H1 (cell line): ENCODE measurements around the gene CUX1.

Experiments
- CBX8 ChIP-seq: fragments of 300-800, 300-1000 bp; sonication (generic); IDR thresholded peaks from 2 replicates; pipeline ENCODE4 v1.7.1; 2016; ENCODE audit warnings: low read depth, low read length, borderline replicate concordance
- CEBPB ChIP-seq: IDR thresholded peaks from 2 replicates; pipeline ENCODE4 v1.6.1; 2012; ENCODE audit warnings: low read depth, low read length
- EP300 ChIP-seq, 2 experiments: IDR thresholded peaks; 1 replicate in 1 of 2; 2 replicates in 1 of 2; pipeline ENCODE4 v1.6.1; 2011 to 2012; ENCODE audit warnings: low read depth in 2 of 2, low read length in 2 of 2, mild to moderate bottlenecking in 2 of 2, borderline replicate concordance in 1 of 2, inconsistent platforms in 1 of 2, moderate library complexity in 1 of 2
- JUN ChIP-seq: IDR thresholded peaks from 2 replicates; pipeline ENCODE4 v1.6.1; 2011; ENCODE audit warnings: low read depth, mild to moderate bottlenecking, improper control_type of control experiment, low read length
- KDM5A ChIP-seq: fragments of 200-600 bp; IDR thresholded peaks from 2 replicates; pipeline ENCODE4 v1.7.1; 2012; ENCODE audit warnings: mild to moderate bottlenecking, low read length, inconsistent platforms, mixed read lengths
- MAX ChIP-seq: IDR thresholded peaks from 2 replicates; pipeline ENCODE4 v1.6.1; 2012; ENCODE audit warnings: inconsistent platforms
- POLR2A ChIP-seq, 2 experiments: IDR thresholded peaks; 1 replicate in 1 of 2; 2 replicates in 1 of 2; pipeline ENCODE4 v1.6.1; 2011; ENCODE audit warnings: low read depth in 2 of 2, low read length in 2 of 2, mild to moderate bottlenecking in 2 of 2; ENCODE audit errors: control extremely low read depth in 1 of 2
- POLR2AphosphoS5 ChIP-seq: IDR thresholded peaks from 2 replicates; pipeline ENCODE4 v1.6.1; 2011; ENCODE audit warnings: low read depth, low read length
- TAF1 ChIP-seq: IDR thresholded peaks from 2 replicates; pipeline ENCODE4 v1.6.1; 2011; ENCODE audit warnings: mild to moderate bottlenecking, low read depth, low read length
- TEAD4 ChIP-seq: IDR thresholded peaks from 2 replicates; pipeline ENCODE4 v1.6.1; 2012; ENCODE audit warnings: low read depth, low read length, inconsistent platforms, mixed read lengths
- TF ChIP-seq, protein P1 (sequence below), 3 experiments: IDR thresholded peaks; 1 replicate in 2 of 3; 2 replicates in 1 of 3; pipeline versions ENCODE4 v1.5.1 to v1.6.1; 2011; ENCODE audit warnings: low read length in 3 of 3, mild to moderate bottlenecking in 3 of 3, inconsistent platforms in 2 of 3, low read depth in 1 of 3, moderate library complexity in 1 of 3; ENCODE audit not compliant: insufficient read depth in 1 of 3; ENCODE audit errors: control extremely low read depth in 1 of 3
- TF ChIP-seq, protein P2 (sequence below): IDR thresholded peaks from 2 replicates; pipeline ENCODE4 v1.6.1; 2012; ENCODE audit warnings: low read length, inconsistent platforms

GRCh38 chr7:102304668-102305067, 487.2 kb downstream of the CUX1 start:
- TF ChIP-seq, protein P1, sequence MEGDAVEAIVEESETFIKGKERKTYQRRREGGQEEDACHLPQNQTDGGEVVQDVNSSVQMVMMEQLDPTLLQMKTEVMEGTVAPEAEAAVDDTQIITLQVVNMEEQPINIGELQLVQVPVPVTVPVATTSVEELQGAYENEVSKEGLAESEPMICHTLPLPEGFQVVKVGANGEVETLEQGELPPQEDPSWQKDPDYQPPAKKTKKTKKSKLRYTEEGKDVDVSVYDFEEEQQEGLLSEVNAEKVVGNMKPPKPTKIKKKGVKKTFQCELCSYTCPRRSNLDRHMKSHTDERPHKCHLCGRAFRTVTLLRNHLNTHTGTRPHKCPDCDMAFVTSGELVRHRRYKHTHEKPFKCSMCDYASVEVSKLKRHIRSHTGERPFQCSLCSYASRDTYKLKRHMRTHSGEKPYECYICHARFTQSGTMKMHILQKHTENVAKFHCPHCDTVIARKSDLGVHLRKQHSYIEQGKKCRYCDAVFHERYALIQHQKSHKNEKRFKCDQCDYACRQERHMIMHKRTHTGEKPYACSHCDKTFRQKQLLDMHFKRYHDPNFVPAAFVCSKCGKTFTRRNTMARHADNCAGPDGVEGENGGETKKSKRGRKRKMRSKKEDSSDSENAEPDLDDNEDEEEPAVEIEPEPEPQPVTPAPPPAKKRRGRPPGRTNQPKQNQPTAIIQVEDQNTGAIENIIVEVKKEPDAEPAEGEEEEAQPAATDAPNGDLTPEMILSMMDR (IDR thresholded peaks at IDR 0.05; ENCODE audit: control extremely low read depth in 1 of 3, insufficient read depth in 1 of 3, low read depth in 1 of 3, low read length in 3 of 3), result no peak
- TF ChIP-seq EP300 (IDR thresholded peaks at IDR 0.05; ENCODE audit: borderline replicate concordance in 1 of 2, low read depth in 2 of 2, low read length in 2 of 2) (no peak), TAF1 (no peak), POLR2AphosphoS5 (no peak), POLR2A (IDR thresholded peaks at IDR 0.05; ENCODE audit: control extremely low read depth in 1 of 2, low read depth in 2 of 2, low read length in 2 of 2) (no peak), CBX8 (no peak), TEAD4 (no peak), CEBPB (no peak), MAX (no peak), JUN (no peak), KDM5A (no peak)
- TF ChIP-seq, protein P2, sequence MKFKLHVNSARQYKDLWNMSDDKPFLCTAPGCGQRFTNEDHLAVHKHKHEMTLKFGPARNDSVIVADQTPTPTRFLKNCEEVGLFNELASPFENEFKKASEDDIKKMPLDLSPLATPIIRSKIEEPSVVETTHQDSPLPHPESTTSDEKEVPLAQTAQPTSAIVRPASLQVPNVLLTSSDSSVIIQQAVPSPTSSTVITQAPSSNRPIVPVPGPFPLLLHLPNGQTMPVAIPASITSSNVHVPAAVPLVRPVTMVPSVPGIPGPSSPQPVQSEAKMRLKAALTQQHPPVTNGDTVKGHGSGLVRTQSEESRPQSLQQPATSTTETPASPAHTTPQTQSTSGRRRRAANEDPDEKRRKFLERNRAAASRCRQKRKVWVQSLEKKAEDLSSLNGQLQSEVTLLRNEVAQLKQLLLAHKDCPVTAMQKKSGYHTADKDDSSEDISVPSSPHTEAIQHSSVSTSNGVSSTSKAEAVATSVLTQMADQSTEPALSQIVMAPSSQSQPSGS, result no peak
